Right ventricle myocardium inferior (tissue), 1 donor: ENCODE measurements around the gene LRP8. TPM values are rescaled to one million over a fixed set of nuclear protein-coding genes. Genes with fewer than 3 reads are reported as not detected.
"Not testable (repeated sequence)": the region's sequence is repeated elsewhere in the genome, so short reads cannot be mapped to it uniquely, and the experiment has no call there.

Source experiments
- ATAC-seq: fragments of 200-7000 bp; cut with Tn5 transposase; one replicate; pipeline ENCODE4 v1.9.1; 2020; ENCODE audit warnings: mild to moderate bottlenecking, moderate library complexity
- DNase-seq: peaks from one replicate; pipeline ENCODE4 v3.0.0; 2021; ENCODE audit errors: missing footprints
- intact Hi-C: fragments of 100-400 bp; cut with DNase I; formaldehyde crosslinking; loops from one replicate; pipeline ENCODE4 v1.11.0; 2022
- total RNA-seq: library from RNA; stranded (reverse); fragmentation: NEBNext Ultra II Directional; extraction: Animal tissue kit (Norgen Biotek cat#: 25700); gene quantifications from one replicate; pipeline ENCODE4 v1.2.1, GENCODE V29; 2021
- donor health status: DM: no; HTN: yes; CAD: no; lungs with severe emphysema.

The LRP8 gene
- total RNA-seq, 1 donor from 2014 or later: 1.2 TPM

DNA sequence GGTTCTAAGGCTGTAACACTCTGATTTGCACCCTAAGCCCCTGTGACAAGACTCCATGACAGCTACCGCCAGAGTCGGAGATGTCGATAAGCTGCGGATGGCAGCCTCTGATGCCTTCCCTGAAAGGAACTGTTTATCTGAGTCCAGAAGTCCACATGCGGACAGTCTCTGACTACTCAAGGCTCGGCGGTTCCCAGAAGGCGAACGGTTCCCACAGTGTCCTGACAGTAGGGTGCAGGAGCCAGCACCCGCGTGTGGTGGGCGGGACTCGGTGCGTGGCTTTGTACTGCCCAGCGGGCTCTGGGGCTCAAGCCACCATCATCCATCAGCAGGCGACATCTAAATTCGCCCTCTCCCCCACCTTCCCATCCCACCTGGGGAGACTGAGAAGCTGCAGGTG, 30.7 kb downstream of the LRP8 start:
- no peak for ATAC-seq
- intact Hi-C loops: no loop called here
- DNase-seq: peak; percentile 55

DNA sequence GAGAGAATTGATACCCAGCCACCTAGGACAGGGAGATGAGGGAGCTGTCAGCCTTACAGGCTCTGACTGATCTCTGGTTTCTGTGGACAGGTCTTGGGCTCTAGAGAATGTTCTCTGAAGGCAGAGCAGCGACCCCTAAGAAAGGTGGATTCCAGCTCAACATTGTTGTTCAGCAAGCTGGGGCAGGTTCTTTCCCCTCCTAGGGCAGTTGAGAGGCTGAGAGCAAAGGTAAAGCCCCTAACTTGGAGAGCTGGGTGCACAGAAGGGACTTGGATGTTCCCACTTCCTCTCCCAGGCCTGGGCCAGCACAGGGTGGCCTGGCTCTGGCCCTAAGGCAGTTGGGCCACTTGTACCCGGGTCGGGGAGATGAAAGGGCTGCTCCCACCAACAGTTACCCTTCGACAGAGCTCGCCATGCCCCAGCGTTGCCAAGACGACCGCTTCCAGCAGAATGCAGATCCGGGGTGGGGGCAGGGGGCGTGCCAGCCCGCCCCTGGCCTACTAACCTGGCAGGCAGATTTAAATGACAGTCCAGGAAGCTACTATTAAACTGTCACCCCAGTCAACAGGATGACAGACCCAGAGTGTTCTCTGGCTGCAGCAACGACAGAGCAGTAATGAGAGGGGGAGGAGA, 31.6 kb downstream of the LRP8 start:
- DNase-seq (peak; percentile 50), ATAC-seq (no peak)
- intact Hi-C loops: no loop called here

DNA sequence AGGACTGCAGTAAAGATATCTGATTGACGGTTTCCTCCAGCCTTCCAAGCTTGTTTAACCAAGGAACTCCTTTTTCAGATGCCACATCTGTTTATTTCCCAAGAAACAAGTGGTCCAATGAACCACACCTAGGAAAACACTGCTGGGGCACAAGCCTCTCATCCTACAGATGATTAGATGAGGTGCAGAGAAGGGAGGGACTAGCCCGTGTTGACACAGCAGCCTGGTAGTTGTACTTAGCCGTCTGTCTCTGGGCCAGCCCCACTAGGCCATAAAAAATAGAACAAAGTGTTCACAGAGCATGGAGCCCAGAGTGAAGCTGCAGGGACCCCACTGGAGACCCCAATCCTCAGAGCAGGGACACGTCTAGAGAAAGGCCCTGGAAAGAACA, 32.1 kb downstream of the LRP8 start:
- intact Hi-C loops: no loop called here
- no peak for ATAC-seq
- no peak for DNase-seq

DNA sequence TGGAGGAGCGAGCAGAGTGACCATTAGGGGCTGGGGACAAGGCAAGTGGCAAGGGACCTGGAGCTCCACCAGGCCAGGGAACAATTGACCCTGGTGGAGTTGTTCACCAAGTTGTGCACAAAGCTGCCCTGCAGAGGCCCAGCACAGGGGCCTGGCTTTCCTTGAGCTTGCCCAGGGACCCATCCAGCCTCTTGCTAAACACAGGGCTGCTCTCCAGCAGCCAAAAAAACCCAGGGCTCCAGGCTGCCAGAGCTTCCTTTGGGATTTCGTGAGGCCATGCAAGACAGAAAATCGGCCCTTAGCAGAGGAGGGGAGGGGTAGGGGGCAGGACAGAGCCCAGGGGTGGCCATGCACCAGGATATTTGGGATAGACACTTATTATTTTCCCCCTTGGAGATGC, 32.6 kb downstream of the LRP8 start:
- no peak for ATAC-seq
- intact Hi-C loops: no loop called here
- DNase-seq: peak; percentile 11

DNA sequence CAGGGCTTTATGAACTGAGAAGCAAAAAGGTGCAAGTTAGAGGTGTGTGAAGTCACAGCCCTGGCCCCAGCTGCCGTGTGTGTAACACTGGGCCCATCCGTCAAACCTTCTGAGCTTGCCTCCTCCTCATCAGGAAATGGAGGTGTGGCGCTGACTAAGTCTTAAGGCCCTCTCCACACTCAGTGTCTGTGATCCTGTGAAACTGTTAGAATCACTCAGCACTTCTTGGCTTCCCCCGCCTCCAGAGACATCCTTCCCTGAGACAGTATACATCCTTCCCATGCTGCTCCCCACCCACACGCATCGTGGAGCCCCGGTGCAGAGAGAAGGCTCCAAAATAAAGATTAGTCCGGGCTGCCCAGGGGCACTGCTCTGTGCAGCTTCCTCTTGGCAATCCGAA, 33.3 kb downstream of the LRP8 start:
- intact Hi-C loops: no loop called here
- DNase-seq: peak; percentile 21
- ATAC-seq: no peak

DNA sequence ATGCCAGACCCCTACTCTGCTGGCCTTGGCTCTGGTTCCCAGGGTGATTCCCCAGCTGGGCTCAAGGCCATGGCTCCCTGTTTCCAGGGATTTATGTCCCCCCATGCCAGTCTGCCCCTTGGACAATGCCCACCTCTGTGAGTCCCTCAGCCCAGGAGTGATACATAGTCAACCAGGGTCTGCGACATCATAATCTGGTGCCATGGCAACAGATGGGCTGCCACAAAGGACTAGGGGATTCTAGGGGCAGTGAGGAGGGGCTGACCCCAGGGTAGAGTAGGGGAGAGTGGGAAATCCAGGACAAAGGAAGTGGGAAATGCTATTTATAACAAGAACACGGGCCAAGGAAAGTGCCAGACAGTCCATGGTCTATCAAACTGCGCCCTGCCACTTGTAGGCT, 33.8 kb downstream of the LRP8 start:
- DNase-seq (no peak), ATAC-seq (no peak)
- intact Hi-C loops: no loop called here

DNA sequence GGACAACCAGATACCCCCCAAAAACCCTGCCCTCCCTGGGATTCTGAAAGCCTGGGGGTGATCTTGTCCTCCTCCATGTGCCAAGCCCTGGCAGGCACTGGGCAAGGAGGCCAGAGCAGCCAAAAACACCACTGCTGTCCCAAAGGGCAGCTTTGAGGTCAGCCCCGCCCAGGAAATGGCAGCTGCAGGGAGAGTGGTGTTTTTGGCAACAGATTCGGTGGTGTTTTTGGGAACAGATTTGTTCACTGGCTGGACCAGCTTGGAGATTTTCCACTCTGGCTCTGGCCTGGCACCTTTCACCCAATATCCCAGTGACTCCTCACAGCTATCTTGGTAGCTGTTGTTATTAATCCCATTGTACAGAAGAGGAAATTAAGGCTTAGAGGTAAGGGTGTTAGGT, 34.7 kb downstream of the LRP8 start:
- no peak for DNase-seq
- intact Hi-C loops: no loop called here
- no peak for ATAC-seq

DNA sequence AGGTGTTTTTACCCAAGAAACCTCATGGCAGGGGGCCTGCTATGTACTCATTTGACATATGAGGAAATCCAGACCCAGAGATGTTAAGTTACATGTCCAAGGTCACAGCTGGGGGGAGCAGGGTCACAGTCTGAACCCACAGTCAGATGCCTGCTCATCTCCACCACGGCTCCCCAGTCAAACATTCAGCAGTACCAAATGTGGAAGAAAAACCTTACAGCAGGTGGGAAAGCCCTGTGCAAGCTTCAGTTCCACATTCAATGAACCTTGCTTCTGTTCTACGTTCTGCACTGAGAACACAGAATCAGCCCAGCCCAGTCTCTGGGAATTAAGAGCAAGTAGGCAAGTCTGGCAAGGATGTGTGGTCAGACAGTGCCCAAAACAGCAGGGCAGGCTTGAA, 35.2 kb downstream of the LRP8 start:
- intact Hi-C loops: no loop called here
- ATAC-seq (no peak), DNase-seq (no peak)

DNA sequence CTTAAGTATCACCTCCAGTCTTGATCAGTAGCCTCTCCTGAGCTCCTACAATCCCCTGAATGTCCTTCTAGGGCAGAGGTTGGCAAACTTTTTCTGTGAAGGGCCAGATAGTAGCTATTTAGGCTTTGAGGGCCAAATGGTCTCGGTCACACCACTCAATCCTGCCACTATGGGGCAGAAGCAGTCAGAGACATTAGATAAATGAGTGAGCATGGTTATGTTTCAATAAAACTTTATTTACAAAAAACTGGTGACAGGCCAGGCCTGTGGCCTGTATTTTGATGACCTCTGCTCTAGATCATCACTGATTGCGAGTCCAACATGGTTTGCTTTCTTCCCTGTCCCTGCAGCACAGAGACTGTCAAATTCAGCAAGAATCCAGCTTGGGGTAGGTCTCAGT, 36.3 kb downstream of the LRP8 start:
- DNase-seq (no peak), ATAC-seq (no peak)
- intact Hi-C loops: no loop called here

DNA sequence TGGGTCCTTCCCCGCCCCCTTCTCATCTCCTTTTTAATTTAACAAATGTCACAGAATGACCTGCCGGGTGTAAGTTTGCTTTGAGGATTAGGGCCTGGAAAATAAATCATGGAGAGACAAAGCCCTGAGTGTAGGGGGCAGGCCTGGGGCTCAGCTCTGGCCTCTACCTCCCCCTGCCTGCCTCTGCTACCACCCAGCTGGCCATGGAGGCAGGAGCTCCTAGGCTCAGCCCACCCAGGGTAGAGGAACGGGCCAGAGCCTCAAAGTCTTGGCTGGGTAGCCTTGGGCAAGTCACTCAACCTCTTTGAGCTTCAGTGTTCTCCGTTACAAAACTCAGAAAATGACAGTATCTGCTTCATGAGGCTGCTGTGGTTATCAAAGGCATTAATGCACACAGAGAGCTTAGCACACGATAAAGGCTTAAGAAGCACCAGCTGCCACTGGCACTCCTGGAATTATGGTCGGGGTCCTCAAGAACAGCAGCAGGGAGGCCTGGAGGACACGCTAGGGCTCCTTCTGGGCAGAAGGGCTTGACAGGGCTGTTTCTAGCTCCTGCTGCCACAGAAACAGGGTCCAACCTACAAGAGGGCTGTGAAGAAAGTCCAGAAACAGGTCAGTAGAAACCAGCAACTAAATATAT, 39.0 kb downstream of the LRP8 start:
- DNase-seq (no peak), ATAC-seq (no peak)
- intact Hi-C loops: no loop called here

DNA sequence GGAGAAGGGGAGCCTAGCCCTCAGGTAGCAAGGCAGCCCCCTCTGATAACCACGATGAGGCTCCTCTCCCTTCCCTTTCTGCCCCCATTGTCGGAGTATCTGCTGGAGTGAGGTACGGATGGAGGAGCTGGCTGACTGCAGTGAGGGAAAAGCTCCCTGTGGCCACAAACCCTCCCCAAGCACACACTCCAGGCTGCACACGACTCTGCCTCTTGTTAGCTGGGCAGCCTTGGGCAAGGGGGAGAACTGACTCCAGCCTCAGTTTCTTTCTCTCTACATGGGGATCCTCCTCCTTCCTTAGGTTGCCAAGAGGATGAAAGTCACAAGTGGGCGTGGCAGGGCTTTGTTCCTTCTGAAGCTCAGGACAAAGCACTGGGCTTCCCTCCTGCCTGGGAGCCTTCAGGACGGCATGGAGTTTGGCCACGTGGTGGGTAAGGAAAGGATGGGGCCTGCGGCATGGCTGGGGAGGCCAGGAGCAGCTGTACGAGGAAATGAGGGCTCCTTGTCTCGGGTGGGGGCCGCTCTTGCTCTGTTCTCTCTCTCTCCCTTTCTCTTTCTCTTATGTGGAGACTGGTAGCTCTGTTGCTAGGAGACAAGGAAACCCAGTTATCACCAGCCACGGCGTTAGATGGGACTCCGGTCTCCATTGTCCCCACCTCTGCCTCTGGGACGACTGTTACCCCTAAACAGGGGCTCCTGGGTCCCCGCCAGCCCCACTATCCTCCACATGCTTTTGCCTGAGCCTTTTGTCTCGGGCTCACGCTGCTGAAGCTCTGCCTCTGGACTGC, 39.7 kb downstream of the LRP8 start:
- DNase-seq (no peak), ATAC-seq (no peak)
- intact Hi-C loops: no loop called here

DNA sequence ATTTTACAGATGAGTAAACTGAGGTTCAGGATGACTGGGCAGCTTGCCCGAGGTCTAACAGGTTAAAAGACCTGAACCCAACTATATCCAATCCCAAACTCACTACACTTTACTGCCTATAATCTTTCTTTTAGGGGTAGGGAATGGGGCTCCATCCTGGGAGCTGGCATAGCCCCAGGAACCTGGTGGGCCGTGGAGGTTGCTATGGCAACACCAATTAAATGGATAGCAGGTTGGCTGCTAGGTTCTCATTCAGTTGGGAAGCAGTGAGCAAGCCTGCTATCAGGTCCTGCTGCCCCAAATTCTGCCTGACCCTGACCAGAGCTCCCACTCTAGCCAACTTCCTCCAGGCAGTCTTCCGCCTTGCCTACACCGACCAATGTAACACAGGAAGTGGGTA, 40.9 kb downstream of the LRP8 start:
- DNase-seq (no peak), ATAC-seq (no peak)
- intact Hi-C loops: no loop called here

DNA sequence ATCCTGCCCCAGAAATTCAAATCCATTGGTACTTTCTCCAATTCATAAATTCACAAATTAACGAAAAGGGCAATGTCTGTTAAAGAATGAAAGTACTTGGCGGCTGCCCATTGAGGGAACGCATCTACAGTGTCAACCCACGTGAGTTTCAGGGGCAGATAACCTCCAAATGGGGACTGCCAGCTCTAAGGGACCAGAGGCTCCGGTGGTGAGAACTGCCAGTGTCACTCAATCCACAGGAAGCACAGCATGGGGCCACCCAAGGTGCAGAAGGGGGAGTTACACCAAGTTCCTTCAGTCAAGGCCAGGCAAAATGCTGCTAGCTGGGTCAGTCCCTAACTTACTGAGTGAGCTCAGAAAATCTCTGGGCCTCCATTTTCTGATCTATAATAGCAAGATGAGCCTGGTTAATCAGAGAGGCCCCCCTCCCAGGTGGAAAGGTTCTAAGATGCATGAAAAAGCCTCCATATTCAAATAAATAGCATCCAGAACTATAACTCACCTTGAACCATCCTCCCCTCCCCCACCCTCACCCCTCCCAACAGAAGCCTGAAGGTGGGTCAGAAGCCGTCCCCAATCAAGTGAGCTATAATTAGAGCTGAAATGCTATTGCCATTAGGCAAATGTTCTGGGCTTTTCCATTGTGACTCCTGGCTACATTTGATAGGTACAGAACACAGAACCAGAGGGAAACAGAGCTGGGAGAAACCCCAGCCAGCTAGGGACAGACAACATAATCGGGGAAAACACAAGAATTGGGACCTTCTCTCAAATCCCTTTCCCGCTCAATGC, 41.7 kb downstream of the LRP8 start:
- ATAC-seq (no peak), DNase-seq (no peak)
- intact Hi-C loops: no loop called here

DNA sequence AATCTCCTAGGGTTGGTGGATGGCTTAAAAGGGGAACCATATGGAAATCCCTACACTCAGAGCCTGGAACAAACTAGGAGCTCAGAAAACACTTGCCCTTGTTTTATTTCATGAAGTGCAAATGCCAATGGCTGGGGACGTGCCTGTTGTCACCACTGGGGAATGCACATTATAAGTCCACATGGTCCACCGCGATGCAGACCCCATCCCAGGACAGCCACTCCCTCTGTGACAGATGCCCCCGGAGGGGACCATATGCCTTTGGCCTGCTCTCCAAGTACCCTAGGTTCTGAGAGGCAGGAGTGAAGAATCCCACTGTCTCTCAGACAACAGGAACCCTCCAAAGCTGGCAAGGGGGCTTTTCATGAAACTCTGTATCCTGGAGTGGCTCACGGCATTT, 42.3 kb downstream of the LRP8 start:
- intact Hi-C loops: no loop called here
- DNase-seq (no peak), ATAC-seq (no peak)

DNA sequence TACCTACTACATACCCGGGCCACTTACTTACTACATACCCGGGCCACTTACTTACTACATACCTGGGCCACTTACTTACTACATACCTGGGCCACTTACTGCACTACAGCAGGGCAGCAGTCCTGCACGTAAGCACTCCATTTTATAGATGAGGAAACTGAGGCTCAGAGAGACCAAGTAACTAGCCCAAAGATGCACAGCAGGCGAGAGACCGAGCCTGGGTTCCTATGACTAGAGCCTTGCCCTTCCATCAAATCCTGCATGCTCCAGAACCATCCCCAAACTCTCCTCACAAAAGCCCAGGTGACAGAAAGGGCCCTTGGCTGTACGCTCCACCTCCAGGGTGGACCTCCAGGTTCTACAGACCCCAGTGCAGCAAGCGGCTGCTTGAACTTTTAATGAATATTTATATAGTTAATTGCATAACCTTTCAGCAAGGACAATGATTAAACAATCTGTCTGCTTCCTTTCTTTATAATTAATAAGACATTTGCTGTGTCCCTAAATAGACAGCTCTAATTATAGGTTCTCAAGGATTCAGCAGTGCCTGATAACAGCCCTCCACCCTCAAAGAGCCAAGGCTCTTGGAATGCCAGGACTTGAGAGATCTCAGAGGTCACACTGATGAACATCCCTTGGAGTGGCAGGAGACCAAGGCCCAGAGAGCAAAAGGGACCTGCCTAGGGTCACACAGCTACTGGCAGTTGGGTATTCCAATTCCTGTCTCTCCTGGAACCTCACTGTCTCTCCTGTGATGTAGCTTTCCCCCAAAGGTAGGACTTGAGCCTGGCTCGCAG, 43.4 kb downstream of the LRP8 start:
- DNase-seq: no peak
- no peak for ATAC-seq
- intact Hi-C loops: no loop called here

DNA sequence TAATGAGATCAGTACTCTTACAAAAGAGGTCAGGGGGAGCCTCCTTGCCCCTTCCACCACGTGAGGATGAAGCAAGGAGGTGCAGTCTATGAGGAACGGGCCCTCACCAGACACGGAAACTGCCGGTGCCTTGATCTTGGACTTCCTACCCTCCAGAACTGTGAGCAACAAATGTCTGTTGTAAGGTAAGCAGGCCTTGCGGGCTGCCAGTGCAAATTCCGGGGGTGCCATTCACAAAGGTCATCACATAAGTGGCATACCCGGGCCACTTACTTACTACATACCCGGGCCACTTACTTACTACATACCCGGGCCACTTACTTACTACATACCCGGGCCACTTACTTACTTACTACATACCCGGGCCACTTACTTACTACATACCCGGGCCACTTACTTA, 44.7 kb downstream of the LRP8 start:
- intact Hi-C loops, ATAC-seq, DNase-seq: not testable (repeated sequence)

DNA sequence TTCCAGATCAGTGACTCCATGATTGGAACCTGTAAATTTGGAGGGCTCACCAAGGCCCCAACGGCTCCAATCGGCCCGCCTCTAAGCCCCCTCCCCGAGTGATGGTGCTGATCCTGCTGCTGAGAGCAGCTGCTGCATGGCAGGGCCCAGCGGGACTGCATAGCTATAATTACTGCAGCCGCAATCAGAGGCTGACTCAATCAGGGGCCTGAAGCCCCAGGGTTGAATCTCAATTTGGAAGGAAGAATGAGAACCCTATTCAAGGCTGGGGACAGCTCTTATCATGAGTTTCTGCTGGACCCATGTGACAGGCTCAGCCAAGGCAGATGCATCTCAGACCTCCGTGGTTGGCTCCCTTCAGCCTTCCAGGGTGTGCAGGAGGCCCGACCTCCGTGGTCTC, 46.7 kb downstream of the LRP8 start:
- DNase-seq (no peak), ATAC-seq (no peak)
- intact Hi-C loops: no loop called here

DNA sequence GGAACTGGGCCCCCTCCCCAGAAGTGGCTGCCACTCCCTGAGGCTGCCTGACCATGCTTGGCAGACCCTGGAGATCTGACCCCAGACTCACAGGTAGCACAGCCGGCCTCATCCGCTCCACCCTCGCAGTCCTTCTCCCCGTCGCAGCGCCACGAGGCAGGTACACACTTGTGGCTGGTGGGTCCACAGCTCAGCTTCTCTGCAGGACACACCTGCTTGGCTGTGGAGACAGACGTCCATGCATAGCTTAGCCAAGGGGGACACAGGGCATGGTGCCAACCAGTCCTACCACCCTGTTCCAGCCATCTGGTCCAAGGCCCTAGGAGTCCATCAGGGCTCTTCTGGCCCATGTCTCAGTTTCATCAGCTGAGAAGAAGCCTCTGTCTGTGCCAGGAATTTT, 47.4 kb downstream of the LRP8 start:
- DNase-seq (no peak), ATAC-seq (no peak)
- intact Hi-C loops: no loop called here
